Spleen (tissue), 7 donors: Measurements from ENCODE around the gene AP3B1.

Source experiments
- POLR2AphosphoS5 ChIP-seq, 3 donors: sonication (generic); formaldehyde crosslinking; IDR thresholded peaks; one replicate each; pipeline ENCODE4 v1.5.1; 2017; ENCODE audit warnings: antibody characterized with exemption in 3 of 3
- TF ChIP-seq, protein P1 (sequence below), 11 experiments: fragments of 200-600 bp in 7 of 11; fragments of 450-650 bp in 4 of 11; sonication (generic) in 4 of 11; IDR thresholded peaks in 8 of 11; conservative IDR thresholded peaks in 3 of 11; 1 replicate in 7 of 11; 2 replicates in 4 of 11; pipeline versions ENCODE4 v1.4.0 to v1.8.0; 2016 to 2021; ENCODE audit warnings: antibody characterized with exemption in 11 of 11, inconsistent platforms in 4 of 11, mild to moderate bottlenecking in 1 of 11
- donor health status: DM: no; HTN: no; CAD: no; lungs with moderate emphysema.
- donor health status: DM: no; HTN: no; CAD: no.
- donor health status: DM: no; HTN: no; CAD: no.

DNA sequence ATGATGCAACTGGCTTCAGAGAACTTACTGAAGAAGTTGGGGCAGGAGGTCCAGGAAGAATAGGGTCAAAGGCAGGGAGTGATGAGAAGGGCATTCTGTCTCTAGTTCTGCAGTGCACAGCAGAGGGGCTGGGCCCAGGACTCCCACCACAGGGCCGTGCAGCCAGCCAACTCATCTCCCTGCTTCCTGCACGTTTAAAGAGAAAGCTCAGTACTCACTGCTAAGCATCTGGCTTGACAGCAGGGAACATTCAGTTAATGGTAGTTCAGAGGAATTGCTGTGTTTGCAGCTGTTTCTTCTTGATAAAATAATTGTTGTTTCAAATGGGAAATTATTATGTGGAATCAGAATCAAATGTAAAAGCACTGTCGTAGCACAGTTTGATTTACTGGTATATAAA lies 40.3 kb upstream of the AP3B1 start:
- no peak for TF ChIP-seq POLR2AphosphoS5 (IDR thresholded peaks at IDR 0.05)
- TF ChIP-seq, protein P1, sequence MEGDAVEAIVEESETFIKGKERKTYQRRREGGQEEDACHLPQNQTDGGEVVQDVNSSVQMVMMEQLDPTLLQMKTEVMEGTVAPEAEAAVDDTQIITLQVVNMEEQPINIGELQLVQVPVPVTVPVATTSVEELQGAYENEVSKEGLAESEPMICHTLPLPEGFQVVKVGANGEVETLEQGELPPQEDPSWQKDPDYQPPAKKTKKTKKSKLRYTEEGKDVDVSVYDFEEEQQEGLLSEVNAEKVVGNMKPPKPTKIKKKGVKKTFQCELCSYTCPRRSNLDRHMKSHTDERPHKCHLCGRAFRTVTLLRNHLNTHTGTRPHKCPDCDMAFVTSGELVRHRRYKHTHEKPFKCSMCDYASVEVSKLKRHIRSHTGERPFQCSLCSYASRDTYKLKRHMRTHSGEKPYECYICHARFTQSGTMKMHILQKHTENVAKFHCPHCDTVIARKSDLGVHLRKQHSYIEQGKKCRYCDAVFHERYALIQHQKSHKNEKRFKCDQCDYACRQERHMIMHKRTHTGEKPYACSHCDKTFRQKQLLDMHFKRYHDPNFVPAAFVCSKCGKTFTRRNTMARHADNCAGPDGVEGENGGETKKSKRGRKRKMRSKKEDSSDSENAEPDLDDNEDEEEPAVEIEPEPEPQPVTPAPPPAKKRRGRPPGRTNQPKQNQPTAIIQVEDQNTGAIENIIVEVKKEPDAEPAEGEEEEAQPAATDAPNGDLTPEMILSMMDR (IDR thresholded peaks at IDR 0.05 in 8 of 11, conservative IDR thresholded peaks at IDR 0.05 in 3 of 11), result no peak
